ENCODE results near the gene CSTF1.

The CSTF1 gene

GRCh38 chr20:56412949-56413348 is 20.5 kb downstream of the CSTF1 start:
- Histone ChIP-seq H3K27ac (ENCODE audit: low read depth, low read length) (peak overlapping the region; percentile 73), H3K4me3 (ENCODE audit: low read depth in 1 of 5, low read length in 5 of 5) (peak overlapping the region in 3 of 5 donors; percentile 27 to 62 (median 59)), H3K4me1 (ENCODE audit: control insufficient read depth in 5 of 5, insufficient read depth in 5 of 5, low read length in 5 of 5) (peaks cover 10 to 32% (median 25%) of the 10 kb centered on the region in 5 donors), H3K36me3 (ENCODE audit: control insufficient read depth in 5 of 5, insufficient read depth in 5 of 5, low read length in 5 of 5) (peaks cover 0 to 1% (median under 1%) of the 10 kb centered on the region in 5 donors), H3K9ac (ENCODE audit: low read length in 5 of 5) (no peak overlapping the region), H3K9me3 (ENCODE audit: control insufficient read depth in 5 of 5, low read length in 5 of 5) (no peaks in the 10 kb centered on the region), H3K27me3 (ENCODE audit: control insufficient read depth in 5 of 5, insufficient read depth in 4 of 5, low read length in 5 of 5) (no peaks in the 10 kb centered on the region)

GRCh38 chr20:56414842-56415765 is 22.7 kb downstream of the CSTF1 start:
- no peaks in the 10 kb centered on the region for H3K36me3 ChIP-seq (ENCODE audit: control insufficient read depth in 5 of 5, insufficient read depth in 5 of 5, low read length in 5 of 5)
- no peaks in the 10 kb centered on the region for H3K9me3 ChIP-seq (ENCODE audit: control insufficient read depth in 5 of 5, low read length in 5 of 5)
- no peak overlapping the region for H3K27ac ChIP-seq (ENCODE audit: low read depth, low read length)
- H3K4me3 ChIP-seq (ENCODE audit: low read depth in 1 of 5, low read length in 5 of 5) = no peak overlapping the region
- peaks cover 10 to 39% (median 29%) of the 10 kb centered on the region in 5 donors for H3K4me1 ChIP-seq (ENCODE audit: control insufficient read depth in 5 of 5, insufficient read depth in 5 of 5, low read length in 5 of 5)
- no peaks in the 10 kb centered on the region for H3K27me3 ChIP-seq (ENCODE audit: control insufficient read depth in 5 of 5, insufficient read depth in 4 of 5, low read length in 5 of 5)
- no peak overlapping the region for H3K9ac ChIP-seq (ENCODE audit: low read length in 5 of 5)

- no peaks in the 10 kb centered on the region for H3K9me3 ChIP-seq (ENCODE audit: control insufficient read depth in 5 of 5, low read length in 5 of 5)
- H3K4me1 ChIP-seq (ENCODE audit: control insufficient read depth in 5 of 5, insufficient read depth in 5 of 5, low read length in 5 of 5) = peaks cover 0 to 33% (median 17%) of the 10 kb centered on the region in 5 donors
- H3K27ac ChIP-seq (ENCODE audit: low read depth, low read length) = no peak overlapping the region
- no peak overlapping the region for H3K9ac ChIP-seq (ENCODE audit: low read length in 5 of 5)
- no peaks in the 10 kb centered on the region for H3K36me3 ChIP-seq (ENCODE audit: control insufficient read depth in 5 of 5, insufficient read depth in 5 of 5, low read length in 5 of 5)
- no peak overlapping the region for H3K4me3 ChIP-seq (ENCODE audit: low read depth in 1 of 5, low read length in 5 of 5)
- H3K27me3 ChIP-seq (ENCODE audit: control insufficient read depth in 5 of 5, insufficient read depth in 4 of 5, low read length in 5 of 5) = no peaks in the 10 kb centered on the region
Observed at GRCh38 chr20:56417402-56417801, 25.0 kb downstream of the CSTF1 start.

- H3K9me3 ChIP-seq (ENCODE audit: control insufficient read depth in 5 of 5, low read length in 5 of 5) = no peaks in the 10 kb centered on the region
- no peaks in the 10 kb centered on the region for H3K36me3 ChIP-seq (ENCODE audit: control insufficient read depth in 5 of 5, insufficient read depth in 5 of 5, low read length in 5 of 5)
- H3K4me1 ChIP-seq (ENCODE audit: control insufficient read depth in 5 of 5, insufficient read depth in 5 of 5, low read length in 5 of 5) = peaks cover 0 to 32% (median 17%) of the 10 kb centered on the region in 5 donors
- H3K9ac ChIP-seq (ENCODE audit: low read length in 5 of 5) = no peak overlapping the region
- H3K27ac ChIP-seq (ENCODE audit: low read depth, low read length) = no peak overlapping the region
- no peak overlapping the region for H3K4me3 ChIP-seq (ENCODE audit: low read depth in 1 of 5, low read length in 5 of 5)
- no peaks in the 10 kb centered on the region for H3K27me3 ChIP-seq (ENCODE audit: control insufficient read depth in 5 of 5, insufficient read depth in 4 of 5, low read length in 5 of 5)
Observed at GRCh38 chr20:56417911-56418310, 25.5 kb downstream of the CSTF1 start.

GRCh38 chr20:56418385-56418861 is 26.0 kb downstream of the CSTF1 start:
- Histone ChIP-seq H3K27me3 (ENCODE audit: control insufficient read depth in 5 of 5, insufficient read depth in 4 of 5, low read length in 5 of 5) (no peaks in the 10 kb centered on the region), H3K4me3 (ENCODE audit: low read depth in 1 of 5, low read length in 5 of 5) (no peak overlapping the region), H3K27ac (ENCODE audit: low read depth, low read length) (no peak overlapping the region), H3K9ac (ENCODE audit: low read length in 5 of 5) (no peak overlapping the region), H3K4me1 (ENCODE audit: control insufficient read depth in 5 of 5, insufficient read depth in 5 of 5, low read length in 5 of 5) (peaks cover 0 to 35% (median 17%) of the 10 kb centered on the region in 5 donors), H3K36me3 (ENCODE audit: control insufficient read depth in 5 of 5, insufficient read depth in 5 of 5, low read length in 5 of 5) (no peaks in the 10 kb centered on the region), H3K9me3 (ENCODE audit: control insufficient read depth in 5 of 5, low read length in 5 of 5) (no peaks in the 10 kb centered on the region)

- peaks cover 0 to 35% (median 17%) of the 10 kb centered on the region in 5 donors for H3K4me1 ChIP-seq (ENCODE audit: control insufficient read depth in 5 of 5, insufficient read depth in 5 of 5, low read length in 5 of 5)
- H3K9ac ChIP-seq (ENCODE audit: low read length in 5 of 5) = no peak overlapping the region
- no peaks in the 10 kb centered on the region for H3K9me3 ChIP-seq (ENCODE audit: control insufficient read depth in 5 of 5, low read length in 5 of 5)
- no peak overlapping the region for H3K4me3 ChIP-seq (ENCODE audit: low read depth in 1 of 5, low read length in 5 of 5)
- no peaks in the 10 kb centered on the region for H3K36me3 ChIP-seq (ENCODE audit: control insufficient read depth in 5 of 5, insufficient read depth in 5 of 5, low read length in 5 of 5)
- H3K27ac ChIP-seq (ENCODE audit: low read depth, low read length) = no peak overlapping the region
- no peaks in the 10 kb centered on the region for H3K27me3 ChIP-seq (ENCODE audit: control insufficient read depth in 5 of 5, insufficient read depth in 4 of 5, low read length in 5 of 5)
Observed at GRCh38 chr20:56420028-56420427, 27.6 kb downstream of the CSTF1 start.

GRCh38 chr20:56420940-56421688 is 28.7 kb downstream of the CSTF1 start:
- H3K36me3 ChIP-seq (ENCODE audit: control insufficient read depth in 5 of 5, insufficient read depth in 5 of 5, low read length in 5 of 5) = no peaks in the 10 kb centered on the region
- H3K9me3 ChIP-seq (ENCODE audit: control insufficient read depth in 5 of 5, low read length in 5 of 5) = no peaks in the 10 kb centered on the region
- H3K27ac ChIP-seq (ENCODE audit: low read depth, low read length) = no peak overlapping the region
- H3K27me3 ChIP-seq (ENCODE audit: control insufficient read depth in 5 of 5, insufficient read depth in 4 of 5, low read length in 5 of 5) = no peaks in the 10 kb centered on the region
- no peak overlapping the region for H3K9ac ChIP-seq (ENCODE audit: low read length in 5 of 5)
- no peak overlapping the region for H3K4me3 ChIP-seq (ENCODE audit: low read depth in 1 of 5, low read length in 5 of 5)
- H3K4me1 ChIP-seq (ENCODE audit: control insufficient read depth in 5 of 5, insufficient read depth in 5 of 5, low read length in 5 of 5) = peaks cover 0 to 35% (median 17%) of the 10 kb centered on the region in 5 donors

GRCh38 chr20:56422076-56422823 is 29.8 kb downstream of the CSTF1 start:
- Histone ChIP-seq H3K27me3 (ENCODE audit: control insufficient read depth in 5 of 5, insufficient read depth in 4 of 5, low read length in 5 of 5) (no peaks in the 10 kb centered on the region), H3K4me1 (ENCODE audit: control insufficient read depth in 5 of 5, insufficient read depth in 5 of 5, low read length in 5 of 5) (peaks cover 0 to 33% (median 17%) of the 10 kb centered on the region in 5 donors), H3K4me3 (ENCODE audit: low read depth in 1 of 5, low read length in 5 of 5) (no peak overlapping the region), H3K9ac (ENCODE audit: low read length in 5 of 5) (peak overlapping the region in 1 of 5 donors; percentile 18), H3K27ac (ENCODE audit: low read depth, low read length) (no peak overlapping the region), H3K36me3 (ENCODE audit: control insufficient read depth in 5 of 5, insufficient read depth in 5 of 5, low read length in 5 of 5) (no peaks in the 10 kb centered on the region), H3K9me3 (ENCODE audit: control insufficient read depth in 5 of 5, low read length in 5 of 5) (no peaks in the 10 kb centered on the region)

- H3K9me3 ChIP-seq (ENCODE audit: control insufficient read depth in 5 of 5, low read length in 5 of 5) = no peaks in the 10 kb centered on the region
- no peaks in the 10 kb centered on the region for H3K27me3 ChIP-seq (ENCODE audit: control insufficient read depth in 5 of 5, insufficient read depth in 4 of 5, low read length in 5 of 5)
- no peak overlapping the region for H3K27ac ChIP-seq (ENCODE audit: low read depth, low read length)
- H3K4me3 ChIP-seq (ENCODE audit: low read depth in 1 of 5, low read length in 5 of 5) = no peak overlapping the region
- H3K4me1 ChIP-seq (ENCODE audit: control insufficient read depth in 5 of 5, insufficient read depth in 5 of 5, low read length in 5 of 5) = peaks cover 0 to 28% (median 17%) of the 10 kb centered on the region in 5 donors
- no peaks in the 10 kb centered on the region for H3K36me3 ChIP-seq (ENCODE audit: control insufficient read depth in 5 of 5, insufficient read depth in 5 of 5, low read length in 5 of 5)
- H3K9ac ChIP-seq (ENCODE audit: low read length in 5 of 5) = no peak overlapping the region
Observed at GRCh38 chr20:56422824-56423189, 30.4 kb downstream of the CSTF1 start.

All from subcutaneous abdominal adipose tissue (tissue), 5 donors.